HCT116 (cell line): ENCODE results near the gene FCHSD2. TPM values are rescaled to one million over a fixed set of nuclear protein-coding genes. Genes with fewer than 3 reads are reported as not detected.

Source experiments
- ATAC-seq: fragments of 200-7000 bp; cut with Tn5 transposase; 2 replicates; pipeline ENCODE4 v1.9.1; 2020; ENCODE audit warnings: mild to moderate bottlenecking, moderate library complexity
- BruUV-seq: library from RNA; stranded (reverse); fragments of 400-500 nt; replicated peaks from 2 replicates; lab custom pipeline; 2021; lab: Mats Ljungman, UMichigan
- CTCF ChIA-PET: fragments of 300-600 bp; sonication (Branson Sonifier 250); formaldehyde crosslinking; loops from one replicate; lab custom pipeline; 2021; ENCODE audit warnings: antibody characterized with exemption; lab: Charles Lee
- POLR2A ChIA-PET: fragments of 300-600, 350-600 bp; sonication (Branson Sonifier 250); formaldehyde crosslinking; loops from one replicate; lab custom pipeline; 2021; ENCODE audit warnings: antibody characterized with exemption; lab: Charles Lee
- RAD21 ChIA-PET, 2 experiments: fragments of 300-600 bp; sonication (Branson Sonifier 250); formaldehyde crosslinking; loops; one replicate each; lab custom pipeline; 2023; ENCODE audit warnings: low total read pairs in 2 of 2; ENCODE audit not compliant: uncharacterized antibody in 2 of 2, unreplicated experiment in 2 of 2, low non-redundant PET in 1 of 2; lab: Charles Lee
- DNase-seq: peaks from one replicate; pipeline ENCODE4 v3.0.0-alpha.2; 2010; ENCODE audit warnings: low read depth, low spot score
- H2AFZ ChIP-seq: fragments of 200-600 bp; shearing (Covaris generic), sonication (generic); 2 replicates; pipeline ENCODE4 v1.6.1; 2017; ENCODE audit warnings: low read depth, mixed run types, mixed read lengths, antibody characterized with exemption, low read length; ENCODE audit not compliant: poor library complexity, severe bottlenecking
- H3K27ac ChIP-seq: 2 replicates; pipeline ENCODE4 v1.5.1; 2012; ENCODE audit warnings: low read depth, low read length
- H3K27me3 ChIP-seq: fragments of 200-600 bp; sonication (generic); 2 replicates; pipeline ENCODE4 v1.6.1; 2016; ENCODE audit warnings: mixed run types, low read length, mixed read lengths; ENCODE audit not compliant: insufficient read depth
- H3K36me3 ChIP-seq, 2 experiments: fragments of 200-500 bp in 1 of 2; fragments of 200-600 bp in 1 of 2; sonication (Bioruptor generic) in 1 of 2; sonication (generic) in 1 of 2; 2 replicates each; pipeline versions ENCODE4 v1.5.1 to v1.6.1; 2014 to 2016; ENCODE audit warnings: low read length in 2 of 2, inconsistent platforms in 1 of 2, mixed read lengths in 1 of 2, mixed run types in 1 of 2; ENCODE audit not compliant: insufficient read depth in 2 of 2, control insufficient read depth in 1 of 2
- H3K4me1 ChIP-seq, 2 experiments: fragments of 200-600 bp in 1 of 2; sonication (generic) in 1 of 2; 2 replicates each; pipeline versions ENCODE4 v1.5.1 to v1.6.1; 2012 to 2017; ENCODE audit warnings: low read length in 2 of 2, inconsistent platforms in 1 of 2, mild to moderate bottlenecking in 1 of 2, mixed read lengths in 1 of 2, mixed run types in 1 of 2, moderate library complexity in 1 of 2; ENCODE audit not compliant: insufficient read depth in 2 of 2, control insufficient read depth in 1 of 2
- H3K4me2 ChIP-seq: fragments of 200-600 bp; sonication (generic); 2 replicates; pipeline ENCODE4 v1.6.1; 2017; ENCODE audit warnings: mixed run types, low read length, mixed read lengths
- H3K4me3 ChIP-seq, 2 experiments: fragments of 200-600 bp in 1 of 2; sonication (generic) in 1 of 2; replicated peaks in 1 of 2; 2 replicates each; pipeline ENCODE4 v1.5.1; 2011 to 2016; ENCODE audit warnings: low read length in 2 of 2, control low read depth in 1 of 2, low read depth in 1 of 2, mild to moderate bottlenecking in 1 of 2, mixed read lengths in 1 of 2, mixed run types in 1 of 2
- H3K79me2 ChIP-seq: fragments of 200-600 bp; sonication (generic); 2 replicates; pipeline ENCODE4 v1.6.1; 2017; ENCODE audit warnings: mild to moderate bottlenecking, mixed run types, low read length, moderate library complexity, mixed read lengths; ENCODE audit not compliant: insufficient read depth
- H3K9ac ChIP-seq: fragments of 200-600 bp; sonication (generic); 2 replicates; pipeline ENCODE4 v1.6.1; 2016; ENCODE audit warnings: low read length, mixed read lengths
- H3K9me2 ChIP-seq: fragments of 200-600 bp; sonication (generic), shearing (Covaris generic); 2 replicates; pipeline ENCODE4 v1.6.1; 2017; ENCODE audit warnings: mixed run types, mild to moderate bottlenecking, moderate library complexity; ENCODE audit not compliant: insufficient read depth
- H3K9me3 ChIP-seq, 2 experiments: fragments of 200-500 bp in 1 of 2; fragments of 200-600 bp in 1 of 2; sonication (Bioruptor generic) in 1 of 2; sonication (generic) in 1 of 2; 2 replicates each; pipeline ENCODE4 v1.6.1; 2014 to 2017; ENCODE audit warnings: low read length in 2 of 2, mixed read lengths in 2 of 2, inconsistent platforms in 1 of 2, low read depth in 1 of 2, mild to moderate bottlenecking in 1 of 2, mixed run types in 1 of 2, moderate library complexity in 1 of 2; ENCODE audit not compliant: control insufficient read depth in 1 of 2, insufficient read depth in 1 of 2
- H4K20me1 ChIP-seq: fragments of 200-600 bp; sonication (generic), shearing (Covaris generic); 2 replicates; pipeline ENCODE4 v1.6.1; 2017; ENCODE audit warnings: mixed run types, mild to moderate bottlenecking, moderate library complexity; ENCODE audit not compliant: insufficient read depth
- JUND ChIP-seq: IDR thresholded peaks from 2 replicates; pipeline ENCODE4 v1.6.1; 2012
- REST ChIP-seq: IDR thresholded peaks from 2 replicates; pipeline ENCODE4 v1.6.1; 2012; ENCODE audit warnings: low read depth
- ZNF274 ChIP-seq: fragments of 200-500 bp; sonication (Bioruptor generic); IDR thresholded peaks from 2 replicates; pipeline ENCODE4 v1.6.1; 2014; ENCODE audit warnings: mild to moderate bottlenecking, low read depth, low read length, inconsistent platforms
- intact Hi-C: fragments of 100-400 bp; cut with micrococcal nuclease; formaldehyde crosslinking; loops from 2 replicates; pipeline ENCODE4 v1.10.0; 2022
- total RNA-seq: library from RNA; stranded (reverse); gene quantifications from one replicate; pipeline ENCODE4 v1.2.1, GENCODE V29; 2021; ENCODE audit not compliant: unreplicated experiment

Gene FCHSD2
- total RNA-seq, 1 experiment from 2014 or later: 15.0 TPM

DNA sequence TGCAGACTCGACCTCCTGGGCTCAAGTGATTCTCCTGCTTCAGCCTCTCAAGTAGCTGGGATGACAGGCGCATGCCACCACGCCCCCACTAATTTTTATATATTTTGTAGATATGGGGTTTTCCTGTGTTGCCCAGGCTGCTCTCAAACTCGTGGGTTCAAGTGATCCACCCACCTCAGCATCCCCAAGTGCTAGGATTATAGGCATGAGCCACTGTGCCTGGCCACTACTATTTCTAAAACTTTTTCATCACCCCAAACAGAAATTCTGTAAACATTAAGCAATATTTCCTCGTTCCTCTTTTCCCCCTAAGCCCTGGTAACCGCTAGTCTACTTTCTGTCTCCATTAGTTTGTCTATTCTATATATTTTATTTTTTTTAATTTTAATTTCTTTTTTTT lies 336.9 kb downstream of the FCHSD2 start (continued):
- no peak for TF ChIP-seq REST
- TF ChIP-seq ZNF274: no peak

DNA sequence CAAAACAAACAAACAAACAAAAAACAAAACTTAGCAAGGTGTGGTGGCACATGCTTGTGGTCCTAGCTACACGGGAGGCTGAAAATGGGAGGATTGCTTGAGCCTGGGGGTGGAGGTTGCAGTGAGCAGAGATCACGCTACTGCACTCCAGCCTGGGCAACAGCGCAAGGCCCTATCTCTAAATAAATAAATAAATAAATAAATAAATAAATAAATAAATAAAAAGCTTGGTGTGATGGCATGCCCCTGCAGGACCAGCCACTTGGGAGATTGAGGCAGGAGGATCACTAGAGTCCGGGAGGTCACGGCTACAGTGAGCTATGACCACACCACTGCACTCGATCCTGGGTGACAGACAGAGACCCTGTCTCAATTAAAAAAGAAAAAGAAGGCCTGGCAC lies 339.3 kb downstream of the FCHSD2 start:
- no peak overlapping the region for H3K27ac ChIP-seq
- no peak overlapping the region for H3K4me2 ChIP-seq
- H2AFZ ChIP-seq: no peak overlapping the region
- RAD21 ChIA-PET: no interaction called here
- CTCF ChIA-PET: interaction anchor here (0.6 to 2.2 kb wide), 3 partner anchors 9 to 12 kb away, joined by 3 to 5 read pairs (median 4); partner anchors contain the start of gene STARD10
- H3K79me2 ChIP-seq: no peaks in the 10 kb centered on the region
- ATAC-seq: no peak
- peaks cover 0 to 10% of the 10 kb centered on the region in 2 experiments; a peak in 3 of 4 replicates for H3K4me1 ChIP-seq
- H3K9me2 ChIP-seq: no peaks in the 10 kb centered on the region
- no peaks in the 10 kb centered on the region for H3K9me3 ChIP-seq
- H3K36me3 ChIP-seq: no peaks in the 10 kb centered on the region
- H3K9ac ChIP-seq: no peak overlapping the region
- POLR2A ChIA-PET: interaction anchor here (1.1 kb wide), 1 partner anchor 9 kb away, joined by 4 read pairs; the partner anchor contains the start of gene STARD10
- H3K27me3 ChIP-seq: no peaks in the 10 kb centered on the region
- H3K4me3 ChIP-seq: no peak overlapping the region
- TF ChIP-seq JUND (no peak), ZNF274 (no peak)
- no peaks in the 10 kb centered on the region for H4K20me1 ChIP-seq
- intact Hi-C loops: no loop called here
- no peak for DNase-seq
- no TSS peak for BruUV-seq
